Measurements from ENCODE around the gene SLC16A11. TPM values are rescaled to one million over a fixed set of nuclear protein-coding genes. Genes with fewer than 3 reads are reported as not detected.
A peak's percentile ranks its signal among the peaks of the same experiment; 100 is the strongest.

Gene SLC16A11
- total and polyA plus RNA-seq, 9 of the 15 experiments (the other 6 are each of a cell fraction or from before 2014, with no cell fraction given) = not detected

- TF ChIP-seq MGA (IDR thresholded peaks at IDR 0.05) = no peak
- TF ChIP-seq ZNF639 (CRISPR knock-in tag; conservative IDR thresholded peaks at IDR 0.05 in 1 of 2, IDR thresholded peaks at IDR 0.05 in 1 of 2) = no peak
- TF ChIP-seq ZZZ3 (IDR thresholded peaks at IDR 0.05) = no peak
- TF ChIP-seq CEBPG (CRISPR knock-in tag; IDR thresholded peaks at IDR 0.05) = no peak
- peak in 1 of 2 experiments; percentile 10; a peak in 1 of 4 replicates for TF ChIP-seq CEBPG (tag; conservative IDR thresholded peaks at IDR 0.05 in 1 of 2, IDR thresholded peaks at IDR 0.05 in 1 of 2)
- TF ChIP-seq GTF2F1 (IDR thresholded peaks at IDR 0.05; ENCODE audit: low read depth, low read length) = no peak
- no peak for TF ChIP-seq SMAD4 (CRISPR knock-in tag; conservative IDR thresholded peaks at IDR 0.05)
- TF ChIP-seq EZH2 (IDR thresholded peaks at IDR 0.05; ENCODE audit: borderline replicate concordance, low read depth, low read length) = no peak
- TF ChIP-seq BACH1 (tag; IDR thresholded peaks at IDR 0.05) = no peak
- TF ChIP-seq SP1 (CRISPR knock-in tag; IDR thresholded peaks at IDR 0.05) = no peak
- no peak for TF ChIP-seq MAZ (CRISPR knock-in tag; conservative IDR thresholded peaks at IDR 0.05 in 1 of 2, IDR thresholded peaks at IDR 0.05 in 1 of 2)
- TF ChIP-seq ZBTB7A (IDR thresholded peaks at IDR 0.05; ENCODE audit: borderline replicate concordance, control insufficient read depth, low read depth, low read length) = no peak
- no peak for TF ChIP-seq HDAC2 (IDR thresholded peaks at IDR 0.05)
Observed at GRCh38 chr17:7045492-7046126, 1.7 kb upstream of the SLC16A11 start (continued).
